ENCODE data around the gene KCNJ8.

- TF ChIP-seq CTCF (IDR thresholded peaks at IDR 0.05; ENCODE audit: low read length) (no peak), EZH2 (optimal IDR thresholded peaks at IDR 0.05; ENCODE audit: low read depth, low read length) (no peak), EZH2phosphoT487 (IDR thresholded peaks at IDR 0.05; ENCODE audit: low read length) (no peak)
These were observed 771 bp upstream of the KCNJ8 start for GRCh38 chr12:21775133-21775820.
